Measurements from ENCODE around the gene STT3B.

GRCh38 chr3:31498791-31499190 is 33.9 kb upstream of the STT3B start:
- TF ChIP-seq CTCF (IDR thresholded peaks at IDR 0.05) (no peak), POLR2A (IDR thresholded peaks at IDR 0.05) (no peak)

Measured in right lobe of liver (tissue), 4 donors.